Left hindlimb (tissue), 1 donor: ENCODE results near the gene L3MBTL4.
"Not testable (repeated sequence)": the region's sequence is repeated elsewhere in the genome, so short reads cannot be mapped to it uniquely, and the experiment has no call there.

Experiments
- DNase-seq: peaks from one replicate; pipeline ENCODE4 v3.0.0-alpha.2; 2018

L3MBTL4 gene

DNA sequence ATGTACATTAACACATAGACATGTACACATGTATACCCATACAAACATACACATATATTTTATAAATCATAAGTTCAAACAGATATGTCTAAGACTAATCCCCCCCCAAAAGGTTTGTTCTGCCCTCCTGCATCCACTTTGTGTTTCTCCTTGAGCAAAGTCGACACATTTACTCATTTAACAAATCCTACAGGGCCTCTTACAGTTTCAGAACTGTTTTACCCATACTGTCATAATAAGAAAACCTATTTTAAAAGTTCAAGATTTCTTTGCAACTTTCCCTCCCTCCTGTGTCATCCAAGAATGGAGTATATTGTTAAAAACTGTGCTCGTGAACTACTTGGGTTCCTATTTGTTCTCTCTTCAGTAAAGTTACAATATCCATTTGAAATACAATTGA is 166.7 kb downstream of the L3MBTL4 start:
- DNase-seq, result no peak

DNA sequence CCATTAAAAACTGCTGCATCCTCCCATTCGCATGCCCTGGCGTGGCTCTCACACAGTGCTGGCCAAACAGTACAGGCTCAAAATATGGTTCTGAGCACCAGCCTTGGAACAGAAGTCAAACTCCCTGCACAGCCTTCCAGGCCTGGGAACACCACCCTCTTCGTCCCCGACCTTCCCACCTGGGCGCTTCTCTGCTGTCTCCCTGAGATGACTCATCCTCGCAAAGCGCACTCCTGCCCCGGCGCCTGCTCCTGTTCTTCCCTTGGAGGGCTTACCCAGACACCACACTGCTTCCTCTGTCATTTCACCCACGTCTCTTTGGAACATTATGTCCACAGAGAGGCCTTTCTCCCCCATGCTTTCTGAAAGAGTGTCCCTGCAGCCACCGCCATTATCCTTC is 172.7 kb downstream of the L3MBTL4 start:
- no peak for DNase-seq

DNA sequence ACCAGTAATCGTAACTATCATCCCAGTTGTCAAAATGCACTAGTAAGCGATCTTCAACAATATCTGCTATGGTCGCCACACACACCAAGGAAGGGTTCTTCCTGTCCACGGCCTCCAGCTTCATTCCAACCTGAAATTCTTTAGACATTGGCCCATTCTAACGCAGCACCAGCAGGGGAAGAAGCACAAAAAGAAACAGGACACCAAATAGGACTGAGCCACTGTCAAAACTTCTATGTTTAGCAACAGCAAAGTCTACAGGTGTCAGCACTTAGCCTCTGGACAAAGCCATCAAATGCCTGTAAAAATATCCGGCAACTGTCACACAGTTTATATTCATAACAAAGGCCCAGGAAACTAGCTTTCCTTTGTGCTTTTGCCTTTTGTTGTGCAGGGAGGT is 175.0 kb downstream of the L3MBTL4 start:
- DNase-seq, result no peak

DNA sequence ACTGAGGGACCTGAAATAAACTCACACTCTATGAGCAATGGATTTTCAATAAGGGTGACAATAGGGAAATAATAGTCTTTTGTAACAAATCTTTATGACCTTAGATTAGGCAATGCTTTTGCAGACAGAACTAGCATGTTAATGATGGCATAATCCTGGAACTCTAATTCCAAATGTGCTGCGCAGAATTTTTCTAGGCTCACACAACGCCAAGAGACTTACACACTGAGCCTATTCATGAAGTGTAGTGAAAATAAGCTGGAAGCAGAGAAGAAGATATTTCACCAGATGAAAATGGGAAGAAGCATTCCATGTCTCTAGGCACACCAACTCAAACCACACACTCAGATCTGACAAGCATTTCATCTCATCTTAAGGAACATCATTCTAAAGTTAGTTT is 178.5 kb downstream of the L3MBTL4 start:
- DNase-seq, result no peak

DNA sequence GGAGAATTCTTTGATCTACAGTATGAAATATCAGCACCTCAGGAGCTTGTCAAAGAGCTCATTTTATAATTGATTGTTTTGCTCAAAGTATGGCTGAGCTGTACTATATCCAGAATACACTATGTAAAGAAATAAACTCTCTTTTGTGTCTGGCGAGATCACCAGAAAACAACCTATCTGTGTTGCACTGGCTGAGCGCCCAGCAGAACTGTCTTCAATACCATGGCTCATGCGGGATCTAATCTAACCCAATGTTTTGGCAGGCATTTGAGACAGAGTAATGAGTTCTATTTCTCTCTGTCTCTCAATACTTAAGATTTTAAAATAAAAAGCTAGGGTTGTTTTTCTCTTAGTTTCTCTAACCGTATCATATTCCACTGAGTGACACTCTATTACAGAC is 192.4 kb downstream of the L3MBTL4 start:
- no peak for DNase-seq

DNA sequence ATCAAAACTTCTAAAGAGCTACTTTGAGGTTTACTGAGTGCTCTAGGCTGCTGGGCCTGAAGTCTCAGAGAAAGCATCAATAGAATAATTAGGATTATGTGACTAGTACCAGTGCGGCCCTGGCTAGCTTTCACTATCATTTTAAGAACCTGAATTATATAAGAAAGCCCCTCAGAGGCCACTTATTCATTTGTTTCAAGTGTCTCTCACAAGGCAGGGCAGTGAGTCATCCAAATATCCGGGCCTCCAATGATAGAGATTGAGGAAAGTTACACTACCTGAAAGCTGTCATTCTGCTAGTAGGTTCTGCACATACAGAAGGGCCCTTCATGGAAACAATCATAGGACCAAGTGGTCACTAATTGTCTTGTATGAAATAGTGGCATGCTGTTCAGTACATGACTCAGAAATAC is 193.1 kb downstream of the L3MBTL4 start:
- DNase-seq, result no peak

DNA sequence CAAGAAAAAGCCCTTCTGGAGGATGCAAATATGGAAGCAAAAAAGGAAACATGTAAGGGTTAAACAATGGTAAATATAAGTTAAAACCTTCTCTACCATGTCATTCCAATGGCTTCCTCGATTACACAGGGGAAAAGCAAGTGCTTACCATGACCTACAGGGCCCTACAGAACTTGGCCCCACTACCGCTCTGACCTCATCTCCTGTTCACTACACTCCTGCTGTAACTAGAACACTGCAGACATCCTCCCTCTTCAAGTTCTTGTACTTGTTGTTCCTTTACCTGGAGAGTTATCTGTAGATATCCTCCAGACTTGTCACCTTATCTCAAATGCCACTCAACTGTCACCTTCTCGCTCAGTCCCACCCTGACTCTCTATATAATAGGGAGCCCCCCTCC is 194.6 kb downstream of the L3MBTL4 start:
- DNase-seq, result no peak

DNA sequence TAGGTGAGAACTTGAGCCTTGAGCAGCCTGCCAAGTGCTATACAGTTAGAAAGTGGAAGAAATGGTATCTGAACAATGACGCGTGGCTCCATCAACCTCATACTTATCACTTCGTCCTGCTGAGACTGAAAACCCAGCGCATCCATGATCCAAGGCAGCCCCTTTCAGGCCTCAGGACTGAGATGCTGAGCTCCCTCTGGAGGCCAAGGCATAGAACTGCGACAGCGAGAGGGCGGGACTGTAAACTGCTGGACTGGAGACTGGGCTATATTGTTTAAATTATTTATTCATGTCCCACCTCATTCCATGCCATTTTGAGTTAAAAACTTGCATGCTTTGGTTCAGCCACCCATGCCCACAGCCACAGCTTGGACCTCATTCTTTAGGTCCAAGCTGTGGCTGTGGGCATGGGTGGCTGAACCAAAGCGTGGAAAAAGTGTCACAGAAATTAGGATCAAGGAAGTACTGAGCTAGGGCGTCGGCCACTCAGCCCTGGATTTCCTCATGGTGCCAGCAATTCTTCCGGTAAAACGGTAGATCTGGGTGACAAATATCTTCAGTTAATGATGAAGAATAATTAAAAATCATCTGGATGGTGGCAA is 195.5 kb downstream of the L3MBTL4 start:
- peak; percentile 37 for DNase-seq

DNA sequence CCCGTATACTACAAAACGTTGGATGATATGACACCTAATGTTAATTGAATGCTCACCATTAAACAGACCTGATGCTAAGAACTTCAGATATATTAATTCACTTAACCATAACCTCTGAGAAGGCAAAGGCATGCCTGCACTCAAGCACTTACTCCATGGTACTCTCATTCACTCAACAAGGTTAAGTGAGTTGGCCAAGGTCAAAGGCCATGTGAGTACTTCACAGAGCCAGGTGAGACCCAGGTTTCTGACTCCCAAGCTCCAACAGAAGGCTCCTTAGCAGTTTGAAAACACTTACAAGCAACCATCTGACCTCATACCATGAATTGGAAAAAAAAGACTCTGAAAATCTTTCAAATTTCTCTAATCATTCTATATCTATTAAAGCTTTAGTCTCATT is 198.8 kb downstream of the L3MBTL4 start:
- no peak for DNase-seq

DNA sequence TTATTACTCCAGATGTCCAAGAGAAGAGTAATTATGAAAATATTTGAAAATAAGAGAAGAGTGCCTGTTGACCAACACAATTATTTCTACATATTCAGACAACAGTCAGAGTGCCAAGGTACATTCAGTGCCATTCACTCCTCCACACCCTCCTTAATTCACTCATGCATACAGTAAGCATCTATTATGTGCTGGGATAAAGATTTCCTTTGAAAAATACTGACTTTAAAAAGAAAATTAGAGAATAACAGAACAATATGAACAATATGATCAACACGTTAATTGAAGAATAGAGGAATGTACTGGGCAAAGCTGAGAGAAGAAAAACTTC is 203.6 kb downstream of the L3MBTL4 start:
- no peak for DNase-seq

DNA sequence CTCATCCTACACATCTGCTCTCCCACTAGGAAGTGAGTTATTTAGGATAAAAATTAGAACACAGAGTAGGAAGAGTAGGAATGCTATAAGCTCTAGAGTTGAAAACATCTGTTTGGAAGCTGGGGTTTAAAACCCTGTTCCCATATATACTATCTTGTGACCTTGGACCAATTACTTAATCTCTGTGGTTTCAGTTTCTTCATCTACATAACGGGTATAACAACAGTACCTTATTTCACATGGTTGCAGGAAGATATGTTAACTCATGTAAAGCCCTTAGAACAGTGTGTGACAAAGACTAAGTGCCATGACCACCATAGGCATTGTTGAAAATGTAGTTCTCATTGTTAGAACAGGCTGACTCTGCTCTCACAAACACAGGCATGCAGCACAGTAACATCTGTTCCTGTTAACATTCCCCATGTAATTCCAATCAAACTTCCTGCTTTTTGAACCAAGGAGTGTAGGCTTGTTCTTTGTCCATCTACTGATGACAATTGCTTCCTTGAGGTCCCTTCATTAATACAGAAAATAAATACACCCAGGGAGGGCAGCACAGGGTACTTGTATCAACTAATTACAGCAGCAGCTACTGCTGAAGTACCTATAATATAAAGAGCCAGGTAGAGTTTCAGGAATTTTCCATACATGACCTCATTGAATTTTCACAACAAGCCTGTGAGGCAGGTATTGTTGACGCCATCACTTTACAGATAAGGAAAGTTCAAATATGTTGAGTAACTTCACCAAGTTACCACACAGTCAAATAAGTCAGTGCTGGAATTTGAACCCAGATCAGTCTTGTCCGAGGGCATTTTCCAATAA is 204.2 kb downstream of the L3MBTL4 start:
- DNase-seq, result no peak

DNA sequence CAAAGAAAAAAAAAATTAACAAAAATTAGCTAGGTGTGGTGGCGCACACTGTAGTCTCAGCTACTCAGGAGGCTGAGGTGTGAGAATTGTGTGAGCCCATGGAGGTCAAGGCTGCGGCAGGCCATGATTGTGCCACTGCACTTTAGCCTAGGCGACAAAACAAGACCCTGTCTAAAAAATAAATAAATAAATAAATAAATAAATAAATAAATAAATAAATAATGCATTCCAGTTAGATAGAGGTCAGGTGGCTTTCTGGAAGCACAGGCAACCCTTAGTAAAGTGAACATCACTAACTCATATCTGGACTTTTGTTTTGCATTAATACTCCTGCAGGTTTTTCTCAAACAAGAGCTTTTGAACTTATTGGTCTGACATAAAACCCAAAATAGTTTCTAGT is 206.8 kb downstream of the L3MBTL4 start:
- no peak for DNase-seq

DNA sequence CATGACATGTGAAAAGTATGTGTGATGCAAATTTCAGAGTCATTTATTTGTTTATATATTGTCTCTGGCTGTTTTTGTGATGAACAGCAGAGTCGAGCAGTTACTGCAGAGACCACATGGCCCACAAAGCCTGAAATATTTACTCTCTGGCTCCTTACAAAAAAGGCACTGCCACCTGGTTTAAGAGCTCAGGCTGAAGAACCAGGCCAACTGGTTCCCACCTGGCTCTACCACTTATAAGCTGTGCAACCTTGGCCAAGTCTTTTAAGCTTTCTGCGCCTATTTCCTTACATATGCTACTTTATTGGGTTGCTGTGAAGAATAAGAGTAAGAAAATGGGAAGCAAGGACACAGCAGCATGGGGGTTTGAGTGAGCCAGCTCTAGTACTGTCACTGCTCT is 207.6 kb downstream of the L3MBTL4 start:
- no peak for DNase-seq

DNA sequence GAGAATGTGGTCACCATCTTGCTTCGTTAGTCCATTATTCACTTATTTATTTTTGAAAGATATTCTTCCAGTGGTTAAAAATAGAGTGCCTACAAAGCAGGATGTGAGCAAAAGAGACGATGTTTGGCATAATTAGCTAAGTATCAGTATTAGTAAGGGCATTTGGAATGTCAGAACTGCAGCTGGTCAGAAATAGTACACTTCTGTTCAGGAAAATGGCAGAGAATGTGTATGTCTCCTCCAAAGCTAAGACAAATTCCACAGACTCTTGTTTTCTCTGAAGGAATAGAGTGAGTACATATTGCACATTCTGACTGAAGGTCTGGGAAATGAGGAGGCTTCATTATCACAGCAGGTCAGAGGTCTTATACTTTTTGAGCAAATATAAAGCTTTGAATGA is 209.0 kb downstream of the L3MBTL4 start:
- no peak for DNase-seq

DNA sequence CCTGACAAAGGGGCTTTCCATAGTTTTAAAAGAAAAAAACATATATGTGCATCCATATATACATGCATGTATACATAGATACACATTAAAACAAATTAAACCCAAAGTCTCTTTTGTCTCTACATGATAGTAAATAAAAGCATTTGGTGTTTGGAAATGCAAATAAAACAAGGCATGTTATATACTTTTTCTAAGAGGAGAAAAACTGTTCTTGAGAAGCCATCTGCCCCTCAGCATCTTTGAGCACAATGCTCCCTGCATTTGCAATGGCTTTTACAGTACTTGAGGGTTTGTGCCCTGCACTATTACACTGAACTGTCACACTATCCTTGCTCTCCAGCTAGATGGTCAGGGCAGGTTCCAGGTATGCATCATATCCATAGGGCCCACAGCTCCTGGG is 210.2 kb downstream of the L3MBTL4 start:
- DNase-seq, result no peak

DNA sequence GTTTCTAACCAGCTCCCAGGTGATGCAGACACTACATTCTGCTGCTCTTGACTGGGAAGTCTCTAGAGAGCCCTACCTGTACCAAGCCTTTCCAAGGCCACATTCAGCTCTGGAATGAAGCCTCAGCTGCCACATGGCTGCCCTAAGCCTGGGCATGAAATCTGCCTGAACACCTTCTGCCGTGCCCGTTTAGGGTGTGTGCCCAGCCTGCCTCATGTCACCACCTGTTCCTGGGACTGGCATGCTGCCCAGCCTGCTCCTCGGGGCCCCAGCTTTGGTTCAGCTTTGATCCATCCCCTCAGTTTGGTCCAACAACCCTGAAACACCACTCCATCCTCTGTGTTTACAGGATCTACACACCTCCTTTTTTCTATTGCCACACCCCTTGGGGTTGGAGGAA is 210.9 kb downstream of the L3MBTL4 start:
- DNase-seq, result no peak

DNA sequence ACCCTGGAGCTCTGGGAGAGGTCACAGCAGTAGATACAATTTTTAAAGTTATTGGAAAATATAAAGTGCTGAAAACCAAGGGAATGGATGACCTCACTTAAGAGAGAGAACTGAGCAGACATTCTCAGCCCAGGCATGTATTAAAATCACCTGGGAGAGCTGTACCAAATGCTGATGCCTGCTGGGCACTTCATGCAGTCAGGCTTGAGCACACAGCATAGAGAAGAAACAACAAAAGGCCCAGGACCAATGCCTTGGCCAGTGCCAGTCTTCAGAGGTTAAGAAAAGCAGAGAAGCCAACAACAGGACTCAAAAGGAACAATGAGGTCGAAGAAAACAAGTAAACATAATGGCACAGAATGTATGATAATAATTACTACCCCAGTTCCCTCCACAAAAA is 211.8 kb downstream of the L3MBTL4 start:
- no peak for DNase-seq

DNA sequence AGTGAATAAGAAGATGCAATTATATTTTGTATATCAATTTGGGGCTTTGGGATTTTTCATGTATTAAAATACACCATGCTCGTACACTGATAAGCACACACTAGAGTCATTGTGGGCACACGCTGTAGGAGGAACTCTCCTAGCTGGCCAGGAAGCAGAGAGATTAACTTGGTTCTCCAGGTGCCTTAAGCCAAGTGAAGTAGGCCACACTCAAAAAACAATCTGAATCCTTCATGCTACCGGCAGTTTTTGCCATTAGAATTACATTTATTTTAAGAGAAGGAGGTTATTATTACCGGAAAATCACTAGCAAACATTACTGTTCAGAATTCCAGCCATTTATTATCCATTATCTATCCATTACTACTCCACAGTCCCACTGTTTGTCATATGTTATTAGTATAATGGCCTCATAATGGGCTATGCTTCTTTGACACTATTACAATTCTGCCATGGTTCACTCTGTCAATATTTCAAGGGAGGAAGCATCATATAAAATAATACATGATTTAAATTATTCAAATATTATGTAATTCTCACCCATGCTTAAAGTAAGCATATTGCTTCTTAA is 214.4 kb downstream of the L3MBTL4 start:
- no peak for DNase-seq

DNA sequence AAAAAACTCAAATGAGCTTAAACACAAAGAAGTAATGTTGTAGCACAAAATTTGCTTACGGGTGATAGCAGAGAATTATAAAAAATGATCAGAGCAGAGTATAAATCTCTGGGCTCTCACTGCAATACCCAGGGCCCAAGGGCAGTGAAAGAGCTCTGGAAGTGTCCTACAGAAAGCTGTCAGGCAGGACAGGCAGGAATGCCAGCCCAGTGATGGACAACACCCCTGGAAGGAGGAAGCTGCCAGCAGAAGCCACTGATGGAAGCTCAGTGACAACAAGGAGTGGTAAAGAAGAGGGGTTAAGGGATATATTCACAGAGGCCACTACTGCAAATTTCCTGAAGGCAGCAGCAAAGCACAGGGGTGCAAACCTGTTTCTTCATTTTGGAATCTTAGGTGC is 214.9 kb downstream of the L3MBTL4 start:
- no peak for DNase-seq

DNA sequence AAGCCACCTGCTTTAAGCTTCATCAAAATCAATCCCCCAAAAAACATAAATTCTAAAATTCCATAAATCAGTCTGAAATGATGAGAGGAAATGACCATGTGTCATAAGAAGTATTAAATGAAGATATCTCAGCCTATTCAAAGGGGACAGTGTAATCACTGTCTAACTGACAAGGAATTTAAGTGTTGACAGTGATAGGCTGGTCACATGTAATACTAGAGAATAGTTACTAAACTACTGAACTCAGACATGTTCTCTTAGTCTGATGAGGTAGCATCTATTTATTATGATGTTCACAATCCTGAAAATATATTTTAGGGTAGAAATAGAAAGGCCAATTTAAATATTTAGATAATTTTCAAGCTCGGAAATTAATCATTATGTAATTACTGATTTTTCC is 216.1 kb downstream of the L3MBTL4 start:
- no peak for DNase-seq

DNA sequence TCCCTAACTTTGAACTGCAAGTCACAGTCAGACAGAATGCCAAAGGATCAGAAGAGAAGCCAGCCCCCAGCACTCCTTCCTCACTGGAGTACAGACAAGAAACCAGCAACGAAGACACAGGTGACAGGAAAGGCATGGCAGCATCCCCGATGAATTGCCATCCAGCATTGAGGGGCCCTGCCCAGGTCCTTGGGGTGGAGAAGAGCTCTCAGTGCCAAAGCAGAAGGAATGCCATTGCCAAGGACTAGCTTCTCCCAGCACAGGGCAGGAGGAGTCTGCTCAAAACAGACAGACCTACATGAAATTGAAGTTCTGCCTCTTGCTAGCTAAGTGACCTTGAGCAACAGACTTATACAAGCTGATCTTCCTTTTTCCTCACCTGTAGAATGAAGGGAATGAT is 220.1 kb downstream of the L3MBTL4 start:
- no peak for DNase-seq

DNA sequence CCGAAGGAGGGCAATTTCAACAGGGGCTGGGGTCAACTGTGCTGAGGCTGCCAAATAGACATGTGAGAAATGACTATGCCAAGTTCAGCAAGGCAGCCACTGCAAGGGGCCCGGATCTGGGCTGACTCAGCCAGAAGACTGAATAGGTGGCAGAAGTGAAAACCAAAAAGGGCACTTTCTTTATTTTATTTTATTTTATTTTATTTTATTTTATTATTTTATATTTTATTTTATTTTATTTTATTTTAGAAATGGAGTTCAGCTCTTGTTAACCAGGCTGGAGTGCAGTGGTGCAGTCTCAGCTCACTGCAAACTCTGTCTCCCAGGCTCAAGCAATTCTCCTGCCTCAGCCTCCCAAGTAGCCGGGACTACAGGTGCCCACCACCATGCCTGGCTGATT is 228.9 kb downstream of the L3MBTL4 start:
- not testable (repeated sequence) for DNase-seq

DNA sequence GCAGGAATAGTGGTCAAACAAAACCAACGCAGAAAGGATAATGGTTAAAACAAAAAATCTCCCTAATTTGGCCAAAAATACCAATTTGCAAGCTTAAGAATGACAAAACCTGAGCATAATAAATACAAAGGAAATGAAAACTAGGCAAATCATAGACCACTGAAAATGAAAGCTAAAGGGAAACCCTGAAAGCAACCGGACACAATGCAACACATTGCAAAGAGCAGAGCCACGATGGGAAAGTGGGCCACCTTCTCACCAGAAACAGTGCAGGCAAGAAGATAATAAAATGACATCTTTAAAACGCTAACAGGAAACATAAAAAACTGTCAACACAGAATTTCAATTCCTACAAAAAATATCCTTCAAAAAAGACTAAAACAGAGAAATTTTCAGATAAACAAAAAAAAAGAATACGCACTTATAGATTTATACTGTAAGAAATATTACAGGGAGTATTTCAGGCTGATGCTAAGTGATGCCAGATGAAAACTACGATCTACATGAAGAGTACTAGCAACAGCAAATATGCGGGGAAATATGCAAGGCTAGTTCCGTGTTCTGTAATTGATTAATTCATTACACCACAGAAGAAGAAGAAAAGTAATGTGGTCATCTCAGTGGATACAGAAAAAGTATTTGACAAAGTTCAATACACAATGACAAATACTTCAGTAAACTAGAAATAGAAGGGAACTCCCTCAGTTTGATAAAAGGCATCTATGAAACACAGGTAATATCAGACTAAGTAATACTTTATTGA is 239.5 kb downstream of the L3MBTL4 start:
- DNase-seq, result no peak

DNA sequence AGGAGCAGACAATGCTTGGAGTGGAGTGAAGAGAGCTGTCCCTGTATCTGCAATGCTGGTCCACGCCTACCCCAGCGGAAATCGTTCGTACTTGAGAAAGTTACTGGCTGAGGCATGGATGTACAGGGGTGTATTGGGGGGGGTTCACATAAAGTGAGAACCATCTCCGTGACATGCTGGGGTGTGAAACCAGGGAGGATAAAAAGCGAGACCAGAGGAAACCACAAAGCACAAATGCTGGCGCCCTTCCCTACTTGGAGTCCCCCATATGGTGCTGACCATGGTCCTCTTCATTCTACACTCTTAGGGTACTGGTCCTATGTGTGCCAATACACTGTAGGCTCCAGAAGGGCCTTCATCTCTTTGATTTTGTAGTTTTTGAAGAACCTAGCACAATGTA is 244.1 kb downstream of the L3MBTL4 start:
- no peak for DNase-seq
